Stimulated activated CD8-positive, alpha-beta memory T cell treated with anti-CD3 and anti-CD28 coated beads, Interleukin-15, amount 100 ng/mL, for 48 hours (primary cell): ENCODE data around the gene KPNA1.
"Not testable (repeated sequence)": the region's sequence is repeated elsewhere in the genome, so short reads cannot be mapped to it uniquely, and the experiment has no call there.

Experiments used
- DNase-seq, 2 donors: peaks; one replicate each; pipeline ENCODE4 v3.0.0-alpha.2; 2020; ENCODE audit warnings: low read depth in 2 of 2

The KPNA1 gene

DNA sequence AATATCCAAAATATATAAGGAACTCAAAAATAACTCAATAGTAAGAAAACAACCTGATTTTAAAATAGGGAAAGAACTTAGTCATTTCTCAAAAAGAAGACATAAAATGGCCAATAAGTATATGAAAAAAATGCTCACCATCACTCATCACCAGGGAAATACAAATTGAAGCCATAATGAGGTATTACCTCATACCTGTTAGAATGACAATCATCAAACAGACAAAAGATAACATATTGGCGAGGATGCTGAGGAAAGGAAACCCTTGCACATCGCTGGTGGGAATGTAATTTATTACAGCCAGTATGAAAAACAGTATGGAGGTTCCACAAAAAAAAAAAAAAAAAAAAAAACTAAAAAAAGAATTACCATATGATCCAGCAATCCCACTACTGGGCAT, 38.2 kb downstream of the KPNA1 start:
- DNase-seq = no peak

DNA sequence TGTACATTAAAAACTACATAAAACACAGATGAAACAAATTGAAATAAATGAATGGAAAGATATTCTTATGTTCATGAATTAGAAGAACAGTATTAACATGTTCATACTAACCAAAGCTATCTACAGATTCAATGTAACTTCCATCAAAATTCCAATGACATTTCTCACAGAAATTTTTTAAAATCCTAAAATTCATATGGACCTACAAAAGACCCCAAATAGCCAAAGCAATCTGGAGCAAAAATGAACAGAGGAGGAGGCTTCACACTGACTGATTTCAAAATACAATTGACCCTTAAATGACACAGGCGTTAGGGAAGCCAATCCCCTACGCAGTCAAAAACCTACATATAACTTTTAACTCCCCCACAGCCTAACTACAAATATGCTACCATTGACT, 39.4 kb downstream of the KPNA1 start:
- DNase-seq = no peak

DNA sequence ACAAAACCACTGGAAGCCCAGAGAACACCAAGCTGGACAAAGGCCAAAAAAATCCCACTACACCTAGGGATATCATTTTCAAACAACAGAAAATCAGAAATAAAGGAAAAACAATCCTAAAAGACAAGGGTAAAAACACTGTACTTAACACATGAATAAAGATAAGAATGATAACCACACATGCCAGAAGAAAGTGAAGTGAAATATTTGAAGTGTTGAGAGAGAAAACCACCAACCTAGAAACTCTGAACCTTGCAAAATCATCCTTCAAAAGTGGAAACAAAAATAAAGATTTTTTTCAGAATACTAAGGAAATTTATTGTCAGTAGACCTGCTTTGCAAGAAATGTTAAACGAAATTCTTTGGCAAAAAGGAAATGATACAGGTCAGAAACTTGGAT, 45.1 kb downstream of the KPNA1 start:
- no peak for DNase-seq

DNA sequence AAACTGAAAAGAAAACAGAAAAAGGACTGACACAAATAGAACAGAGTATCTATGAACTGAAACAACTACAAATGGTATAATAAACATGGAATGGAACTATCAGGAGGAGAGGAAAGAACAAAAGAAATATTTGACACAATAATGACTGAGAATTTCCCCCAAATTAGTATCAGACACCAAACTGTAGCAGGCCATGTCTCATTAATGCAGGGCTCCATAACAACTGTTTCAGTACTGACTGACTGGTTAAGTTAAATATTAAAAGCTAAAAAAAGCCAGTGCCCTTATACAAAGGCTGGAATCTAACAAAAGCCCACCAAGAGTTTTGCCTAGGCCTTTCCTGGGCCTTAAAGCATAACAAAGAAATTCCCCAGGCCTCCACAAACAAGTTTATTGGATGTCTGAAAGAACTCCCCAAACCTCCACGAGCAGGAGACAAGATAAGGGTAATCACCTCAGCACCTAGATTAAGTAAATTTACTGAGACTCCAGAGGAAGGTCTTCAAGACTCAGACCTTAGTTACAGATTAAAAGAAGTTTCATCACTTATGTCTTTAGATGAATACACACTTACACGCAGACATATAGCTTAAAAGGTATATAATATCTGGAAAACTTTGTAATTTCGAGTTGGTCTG, 45.7 kb downstream of the KPNA1 start:
- no peak for DNase-seq

DNA sequence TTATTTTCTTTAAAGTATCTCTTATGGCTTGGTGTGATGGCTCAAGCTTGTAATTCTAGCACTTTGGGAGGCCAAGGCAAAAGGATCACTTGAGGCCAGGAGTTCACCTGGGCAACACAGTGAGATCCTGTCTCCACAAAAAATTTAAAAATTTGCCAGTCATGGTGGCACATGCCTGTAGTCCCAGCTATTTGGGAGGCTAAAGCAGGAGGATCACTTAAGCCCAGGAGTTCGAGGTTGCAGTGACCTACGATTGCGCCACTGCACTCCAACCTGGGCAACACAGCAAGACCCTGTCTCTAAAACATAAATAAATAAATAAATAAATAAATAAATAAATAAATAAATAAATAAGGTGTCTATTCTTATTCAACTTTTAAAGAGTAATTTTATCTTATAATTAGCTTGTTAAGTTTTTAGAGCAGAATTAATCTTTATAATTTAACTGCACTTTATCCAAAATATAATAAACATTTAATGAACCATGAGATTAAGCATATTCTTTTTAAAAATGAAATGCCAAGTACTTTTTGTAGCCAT, 48.0 kb downstream of the KPNA1 start:
- DNase-seq = no peak

DNA sequence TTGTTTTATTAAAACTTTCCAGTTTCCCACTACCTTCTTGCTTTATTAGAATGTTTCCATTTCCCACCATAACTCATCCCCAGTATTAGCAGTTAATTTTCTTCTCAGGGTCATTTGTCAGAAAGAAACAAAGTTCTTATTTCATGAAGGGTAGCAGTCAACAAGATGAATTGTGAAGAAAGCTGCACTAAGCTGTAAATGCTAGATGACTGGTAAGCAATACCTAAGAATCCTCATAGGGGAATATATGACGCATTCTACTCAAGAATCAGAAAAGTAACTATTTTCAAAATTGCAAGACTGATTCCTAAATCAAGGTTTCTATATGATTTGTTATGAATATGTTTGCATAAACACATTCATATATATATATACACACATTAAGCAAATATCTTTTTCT, 50.1 kb downstream of the KPNA1 start:
- DNase-seq = no peak

DNA sequence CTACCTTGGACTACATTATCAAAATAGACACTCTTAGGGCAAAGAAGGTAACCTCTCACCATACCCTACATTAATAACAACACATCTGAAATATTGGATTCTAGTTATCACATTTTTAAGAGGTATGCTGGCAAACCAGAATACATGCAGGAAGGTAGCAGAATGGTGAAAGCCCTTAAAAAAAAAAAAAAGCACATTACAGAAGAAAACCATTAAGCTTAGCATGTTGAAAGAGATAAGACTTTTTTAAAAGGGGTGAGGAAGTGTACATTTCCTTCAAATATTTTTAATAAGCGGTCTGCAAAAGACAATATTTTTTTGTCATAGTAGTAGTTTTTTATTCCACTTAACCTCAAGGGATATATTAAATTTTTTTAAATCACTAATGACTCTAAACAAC, 52.3 kb downstream of the KPNA1 start:
- no peak for DNase-seq

DNA sequence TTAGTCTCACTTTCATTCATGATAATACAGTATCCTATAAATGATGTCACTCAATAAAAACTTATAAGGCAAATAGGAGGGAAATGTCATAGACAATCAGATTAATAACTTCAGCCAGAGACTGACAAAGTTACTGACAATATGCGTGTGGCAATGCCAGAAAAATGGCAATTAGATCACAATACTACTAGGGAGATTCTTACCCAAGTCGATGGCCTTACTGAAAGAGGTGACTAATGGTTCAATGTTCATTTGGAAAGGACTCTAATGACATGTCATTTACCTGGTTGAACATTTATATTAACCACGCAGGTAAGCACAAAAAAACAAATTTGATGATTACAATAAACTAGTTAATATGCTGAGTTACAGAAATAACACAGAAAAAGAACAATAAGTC, 52.9 kb downstream of the KPNA1 start:
- no peak for DNase-seq

DNA sequence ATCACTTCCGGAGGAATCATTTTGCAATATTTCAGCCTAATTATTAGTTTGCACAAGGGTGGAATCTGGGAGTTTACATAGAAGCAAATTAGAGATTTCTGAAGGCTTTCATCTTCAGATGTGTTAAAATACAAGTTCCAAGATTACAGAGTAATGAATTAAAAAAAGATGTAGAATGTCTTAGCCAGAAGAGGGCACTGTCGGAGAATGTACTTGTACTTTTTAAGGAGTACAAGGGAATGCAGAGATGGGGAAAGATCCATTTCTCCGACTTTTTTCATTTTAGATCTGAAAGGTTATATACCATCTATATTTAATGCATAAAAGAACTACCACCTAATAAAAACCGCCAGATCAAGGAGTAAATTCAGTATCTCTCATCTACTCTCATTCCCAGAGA, 55.7 kb downstream of the KPNA1 start:
- no peak for DNase-seq

DNA sequence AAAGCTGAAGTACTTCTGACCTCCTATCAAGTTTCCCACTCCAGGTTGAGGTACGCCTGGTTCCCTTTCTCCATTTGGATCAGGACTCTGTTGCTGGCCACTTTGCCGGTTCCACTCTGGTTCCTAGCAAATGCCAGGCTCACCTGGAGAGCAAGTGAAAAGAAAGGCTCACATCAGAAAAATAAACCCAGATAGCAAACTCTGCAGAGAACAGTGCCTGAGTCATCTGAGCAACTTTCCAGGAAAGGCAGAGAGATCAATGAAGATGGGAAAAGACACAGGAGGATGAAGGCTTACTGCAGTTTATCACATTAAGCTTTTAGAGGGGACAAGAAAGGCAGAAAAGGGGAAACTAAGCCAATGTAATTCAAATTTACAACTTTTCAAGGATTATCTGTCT, 57.0 kb downstream of the KPNA1 start:
- DNase-seq = no peak

DNA sequence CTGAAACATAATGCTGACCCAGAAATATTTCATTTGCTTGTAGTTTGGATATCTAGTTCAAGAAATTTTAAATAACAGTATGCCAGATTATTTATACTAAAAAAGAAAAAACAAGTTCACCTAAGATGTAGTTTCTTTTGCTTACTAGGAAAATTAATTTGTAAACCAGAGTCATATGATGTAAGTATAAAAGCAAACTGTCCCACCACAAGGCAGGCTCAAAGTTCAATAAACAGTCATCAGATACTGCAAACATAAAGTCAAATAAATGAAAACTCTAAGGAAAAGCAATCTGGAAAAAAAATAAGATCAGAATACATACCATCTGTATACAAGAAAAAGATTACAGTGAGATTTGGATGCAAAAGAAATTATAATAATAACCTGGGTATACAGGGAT, 58.7 kb downstream of the KPNA1 start:
- no peak for DNase-seq

DNA sequence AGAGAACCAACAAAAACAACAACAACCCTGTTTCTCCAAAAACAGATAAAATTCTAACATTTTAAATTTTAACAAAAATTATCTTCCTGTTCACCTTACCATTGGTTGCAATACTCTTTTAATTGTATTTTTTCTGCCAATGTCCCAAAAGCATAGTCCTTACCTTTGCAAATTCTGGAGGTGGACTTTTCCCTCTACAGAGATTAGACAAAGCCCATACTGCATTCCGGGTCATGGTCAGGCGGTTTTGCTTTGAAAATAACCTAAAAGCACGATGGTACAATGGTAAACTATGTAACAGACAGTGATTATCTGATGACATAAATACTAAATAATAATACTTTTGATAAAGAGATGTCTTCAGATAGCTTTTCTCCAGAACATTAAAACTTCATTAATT, 63.4 kb downstream of the KPNA1 start:
- DNase-seq = no peak

DNA sequence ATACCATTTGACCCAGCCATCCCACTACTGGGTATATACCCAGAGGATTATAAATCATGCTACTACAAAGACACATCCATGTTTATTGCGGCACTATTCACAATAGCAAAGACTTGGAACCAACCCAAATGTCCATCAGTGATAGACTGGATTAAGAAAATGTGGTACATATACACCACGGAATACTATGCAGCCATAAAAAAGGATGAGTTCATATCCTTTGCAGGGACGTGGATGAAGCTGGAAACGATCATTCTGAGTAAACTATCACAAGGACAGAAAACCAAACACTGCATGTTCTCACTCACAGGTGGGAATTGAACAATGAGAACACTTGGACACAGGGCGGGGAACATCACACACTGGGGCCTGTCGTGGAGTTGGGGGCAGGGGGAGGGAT, 66.5 kb downstream of the KPNA1 start:
- DNase-seq = not testable (repeated sequence)

DNA sequence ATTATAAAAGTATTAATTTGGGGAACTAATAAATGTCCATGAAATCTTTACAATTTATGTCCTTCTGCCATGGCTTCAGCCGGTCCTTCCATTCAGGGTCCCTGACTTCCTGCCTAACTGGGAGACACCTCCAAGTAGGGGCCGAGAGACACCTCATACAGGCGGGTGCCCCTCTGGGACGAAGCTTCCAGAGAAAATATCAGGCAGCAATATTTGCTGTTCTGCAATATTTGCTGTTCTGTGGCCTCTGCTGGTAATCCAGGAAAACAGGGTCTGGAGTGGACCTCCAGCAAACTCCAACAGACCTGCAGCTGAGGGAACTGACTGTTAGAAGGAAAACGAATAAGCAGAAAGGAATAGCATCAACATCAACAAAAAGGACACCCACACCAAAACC, 70.2 kb downstream of the KPNA1 start:
- DNase-seq = not testable (repeated sequence)

DNA sequence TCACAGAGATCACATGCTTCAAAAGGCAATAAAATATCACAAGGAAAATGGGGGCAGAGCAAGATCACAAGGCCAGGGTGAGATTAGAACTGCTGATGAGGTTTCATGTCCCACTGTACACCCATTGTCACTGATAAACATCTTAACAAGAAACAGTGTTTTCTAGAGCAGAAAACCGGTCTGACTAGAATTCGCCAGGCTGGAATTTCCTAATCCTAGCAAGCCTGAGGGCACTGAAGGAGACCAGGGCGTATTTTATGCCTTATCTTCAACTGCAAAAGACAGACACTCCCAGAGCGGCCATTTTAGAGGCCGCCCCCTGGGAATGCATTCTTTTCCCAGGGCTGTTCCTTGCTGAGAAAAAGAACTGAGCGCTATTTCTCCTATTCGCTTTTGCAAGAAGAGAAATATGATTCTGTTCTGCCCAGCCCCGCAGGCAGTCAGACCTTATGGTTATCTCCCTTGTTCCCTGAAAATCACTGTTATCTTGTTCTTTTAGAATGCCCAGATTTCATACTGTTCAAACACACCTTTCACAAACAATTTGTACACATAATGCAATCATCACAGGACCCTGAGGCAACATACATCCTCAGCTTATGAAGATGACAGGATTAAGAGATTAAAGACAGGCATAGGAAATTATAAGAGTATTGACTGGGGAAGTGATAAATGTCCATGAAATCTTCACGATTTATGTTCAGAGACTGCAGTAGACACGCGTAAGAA, 70.8 kb downstream of the KPNA1 start:
- not testable (repeated sequence) for DNase-seq

DNA sequence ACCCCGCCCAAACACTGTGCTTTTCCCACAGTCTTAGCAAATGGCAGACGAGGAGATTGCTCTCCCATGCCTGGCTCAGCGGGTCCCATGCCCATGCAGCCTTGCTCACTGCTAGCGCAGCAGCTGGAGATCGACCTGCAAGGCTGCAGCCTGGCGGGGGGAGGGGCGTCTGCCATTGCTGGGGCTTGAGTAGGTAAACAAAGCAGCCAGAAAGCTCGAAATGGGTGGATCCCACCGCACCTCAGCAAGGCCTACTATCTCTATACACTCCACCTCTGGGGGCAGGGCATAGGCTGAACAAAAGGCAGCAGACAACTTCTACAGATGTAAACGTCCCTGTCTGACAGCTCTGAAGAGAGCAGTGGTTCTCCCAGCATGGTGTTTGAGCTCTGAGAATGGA, 71.6 kb downstream of the KPNA1 start:
- DNase-seq = no peak

DNA sequence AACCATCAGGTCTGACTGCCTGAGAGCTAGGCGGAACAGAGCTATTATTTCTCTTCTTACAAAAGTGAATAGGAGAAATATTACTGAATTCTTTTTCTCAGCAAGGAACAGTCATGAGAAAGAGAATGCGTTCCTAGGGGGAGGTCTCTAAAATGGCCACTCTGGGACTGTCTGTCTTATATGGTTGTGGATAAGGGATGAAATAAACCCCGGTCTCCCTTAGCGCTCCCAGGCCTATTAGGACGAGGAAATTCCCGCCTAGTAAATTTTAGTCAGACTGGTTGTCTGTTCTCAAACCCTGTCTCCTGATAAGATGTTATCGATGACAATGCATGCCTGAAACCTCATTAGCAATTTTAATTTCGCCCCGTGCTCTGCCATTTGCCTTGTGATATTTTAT, 78.8 kb downstream of the KPNA1 start:
- no peak for DNase-seq

DNA sequence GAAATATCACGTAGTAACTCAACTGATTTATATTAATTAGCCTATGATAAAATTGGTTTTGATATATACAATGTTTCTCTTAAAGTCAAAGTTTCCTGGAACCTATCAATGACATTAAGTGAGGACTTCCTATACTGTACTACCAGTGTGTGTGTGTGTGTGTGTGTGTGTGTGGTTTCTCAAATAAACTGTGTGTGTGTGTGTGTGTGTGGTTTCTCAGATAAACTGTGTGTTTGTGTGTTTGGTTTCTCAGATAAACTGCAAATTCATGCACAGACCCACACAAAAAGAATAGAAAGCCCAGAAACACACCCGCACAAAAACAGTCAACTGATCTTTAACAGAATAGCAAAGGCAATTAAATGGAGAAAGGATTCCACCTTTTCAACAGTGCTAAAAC, 84.4 kb downstream of the KPNA1 start:
- DNase-seq = no peak

DNA sequence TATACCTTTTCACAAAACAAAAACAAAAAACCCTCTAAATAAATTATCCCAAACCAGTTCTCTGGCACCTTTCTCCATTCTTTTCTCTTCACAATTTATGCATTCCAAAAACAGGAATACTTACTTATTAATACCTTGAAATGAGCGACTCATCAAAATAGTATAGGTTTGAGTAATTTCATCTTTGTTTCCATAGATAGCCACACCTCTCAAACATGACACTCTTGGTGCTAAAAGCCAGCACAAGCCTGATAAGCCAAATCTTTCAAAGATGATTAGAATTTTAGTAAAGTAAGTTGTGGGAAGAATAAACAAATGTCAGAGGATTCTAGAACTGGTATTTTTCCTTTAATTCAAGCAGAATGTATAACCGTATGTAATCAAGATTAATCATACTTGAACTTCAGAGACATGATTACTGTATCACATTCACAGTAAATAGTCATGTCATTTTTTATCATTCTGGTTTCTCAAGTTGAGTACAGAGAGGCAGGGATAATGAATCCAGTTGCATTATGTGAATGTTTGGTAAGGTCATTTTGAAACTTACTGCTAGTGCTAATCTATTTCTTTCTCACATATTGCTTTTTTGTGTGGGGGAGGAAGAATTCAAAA, 86.8 kb downstream of the KPNA1 start:
- DNase-seq = no peak

DNA sequence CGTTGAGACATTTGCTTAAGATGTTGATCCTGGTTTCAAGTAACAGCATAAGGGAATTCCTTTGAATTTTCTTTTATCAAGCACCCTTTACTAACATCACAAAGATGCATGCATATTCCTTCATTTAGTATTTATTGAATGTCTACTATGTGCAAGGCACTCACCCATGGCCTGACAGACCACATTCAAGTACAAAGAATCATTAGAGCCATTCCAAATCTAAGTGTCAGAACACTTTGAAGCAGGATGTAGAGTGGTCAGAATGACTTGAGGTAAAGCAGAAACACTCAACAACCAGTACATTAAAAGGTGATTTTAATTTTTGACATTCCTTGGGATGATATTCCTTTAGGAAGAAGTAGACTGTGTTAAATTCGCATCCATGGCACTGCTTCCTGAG, 92.9 kb downstream of the KPNA1 start:
- DNase-seq = no peak

DNA sequence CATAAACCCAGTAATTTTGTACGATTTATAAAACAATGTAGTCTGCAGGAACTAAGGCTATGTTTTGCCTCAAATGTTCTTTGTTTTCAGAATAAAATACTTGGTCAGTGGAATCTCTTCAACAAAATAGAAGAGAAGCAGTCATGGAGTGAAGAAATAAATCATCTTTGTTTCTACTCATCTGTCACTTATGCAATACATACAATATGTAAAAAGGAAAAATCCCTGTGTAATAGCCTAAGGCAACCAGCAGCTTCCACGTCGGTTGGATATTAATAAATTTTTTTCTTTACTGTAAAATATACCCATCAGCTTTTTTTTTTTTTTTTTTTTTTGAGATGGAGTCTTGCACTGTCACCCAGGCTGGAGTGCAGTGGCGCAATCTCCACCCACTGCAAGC, 93.6 kb downstream of the KPNA1 start:
- no peak for DNase-seq

DNA sequence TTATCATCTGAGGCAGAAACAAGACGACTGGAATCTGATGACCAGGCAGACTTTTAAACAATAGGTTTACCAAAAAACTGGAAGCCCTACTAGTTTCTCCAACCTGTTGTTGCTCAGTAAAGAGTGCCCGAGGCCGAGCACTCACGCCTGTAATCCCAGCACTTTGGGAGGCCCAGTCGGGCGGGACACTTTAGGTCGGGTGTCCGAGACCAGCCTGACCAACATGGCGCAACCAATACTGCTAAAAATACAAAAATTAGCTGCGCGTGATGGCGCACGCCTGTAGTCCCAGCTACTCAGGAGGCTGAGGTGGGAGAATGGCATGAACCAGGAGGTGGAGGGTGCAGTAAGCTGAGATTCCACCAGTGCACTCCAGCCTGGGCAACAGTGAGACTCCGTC, 97.8 kb downstream of the KPNA1 start:
- DNase-seq = no peak
